MM.1S (cell line): ENCODE results near the gene RPL22L1.

Source experiments
- CTCF ChIP-seq: fragments of 300-600 bp; sonication (generic); IDR thresholded peaks from 2 replicates; pipeline ENCODE4 v1.5.1; 2016; ENCODE audit warnings: antibody characterized with exemption, low read length, mixed read lengths
- EZH2phosphoT487 ChIP-seq: fragments of 300-600 bp; sonication (generic); IDR thresholded peaks from 2 replicates; pipeline ENCODE4 v1.6.1; 2018; ENCODE audit warnings: antibody characterized with exemption, low read length

GRCh38 chr3:170889630-170890029, 19.6 kb upstream of the RPL22L1 start:
- no peak for TF ChIP-seq CTCF
- no peak for TF ChIP-seq EZH2phosphoT487
